Gastrocnemius medialis (tissue), 4 donors: ENCODE results near the gene COA3. TPM values are rescaled to one million over a fixed set of nuclear protein-coding genes. Genes with fewer than 3 reads are reported as not detected.
"Not testable (repeated sequence)": the region's sequence is repeated elsewhere in the genome, so short reads cannot be mapped to it uniquely, and the experiment has no call there.

Experiments used
- ATAC-seq, 2 donors: fragments of 150-250 bp; one replicate each; pipeline ENCODE4 v1.9.1; 2016
- DNase-seq, 2 donors: peaks; one replicate each; pipeline ENCODE4 v3.0.0-alpha.2; 2019
- H3K27ac ChIP-seq, 4 donors: fragments of 200-600 bp; sonication (generic); 1 replicate in 1 of 4; 2 replicates in 3 of 4; pipeline ENCODE4 v1.5.1; 2016 to 2018; ENCODE audit warnings: mild to moderate bottlenecking in 2 of 4, moderate library complexity in 1 of 4
- H3K27me3 ChIP-seq, 3 donors: fragments of 200-600 bp; sonication (generic) in 2 of 3; 1 replicate in 1 of 3; 2 replicates in 2 of 3; pipeline versions ENCODE4 v1.5.1 to v1.6.0; 2016 to 2019; ENCODE audit warnings: mild to moderate bottlenecking in 1 of 3, moderate library complexity in 1 of 3
- H3K36me3 ChIP-seq, 2 donors: fragments of 200-600 bp; sonication (generic) in 1 of 2; one replicate each; pipeline ENCODE4 v1.5.1; 2017 to 2018
- H3K4me1 ChIP-seq, 2 donors: fragments of 200-600 bp; sonication (generic) in 1 of 2; one replicate each; pipeline ENCODE4 v1.5.1; 2016 to 2017; ENCODE audit warnings: mild to moderate bottlenecking in 2 of 2
- H3K4me3 ChIP-seq, 4 donors: fragments of 200-600 bp; sonication (generic) in 3 of 4; 1 replicate in 1 of 4; 2 replicates in 3 of 4; pipeline ENCODE4 v1.5.1; 2016 to 2019; ENCODE audit warnings: mild to moderate bottlenecking in 2 of 4
- H3K9me3 ChIP-seq, 3 donors: fragments of 200-600 bp; sonication (generic) in 2 of 3; 1 replicate in 1 of 3; 2 replicates in 2 of 3; pipeline ENCODE4 v1.5.1; 2016 to 2019
- POLR2A ChIP-seq, 2 donors: fragments of 450-650 bp; IDR thresholded peaks; one replicate each; pipeline ENCODE4 v1.6.1; 2017; ENCODE audit warnings: antibody characterized with exemption in 2 of 2, mild to moderate bottlenecking in 2 of 2, moderate library complexity in 2 of 2
- in situ Hi-C, 4 donors: fragments of 200-750 bp; cut with MboI; loops; one replicate each; pipeline versions ENCODE4 v1.15.0 to v1.8.0; 2017; ENCODE audit warnings: low sequenced_read_pairs in 4 of 4
- intact Hi-C: fragments of 100-400 bp; cut with DNase I; formaldehyde crosslinking; loops from one replicate; pipeline ENCODE4 v1.15.1; 2023; ENCODE audit warnings: low total_unique reads
- total RNA-seq, 4 donors: library from RNA; depleted of rRNA; stranded (reverse); fragments of >200 nt; gene quantifications; one replicate each; pipeline versions ENCODE4 v1.1.0 to v1.2.3, GENCODE V29; 2016
- TF ChIP-seq, protein P1 (sequence below), 5 experiments: fragments of 450-650 bp in 3 of 5; fragments of 200-600 bp in 2 of 5; sonication (generic) in 2 of 5; IDR thresholded peaks in 4 of 5; conservative IDR thresholded peaks in 1 of 5; 1 replicate in 4 of 5; 2 replicates in 1 of 5; pipeline ENCODE4 v1.5.1; 2016 to 2019; ENCODE audit warnings: antibody characterized with exemption in 5 of 5, mild to moderate bottlenecking in 3 of 5, moderate library complexity in 3 of 5

Gene COA3
- total RNA-seq, 4 donors from 2014 or later, result 76.2 to 104 (median 86.8) TPM

DNA sequence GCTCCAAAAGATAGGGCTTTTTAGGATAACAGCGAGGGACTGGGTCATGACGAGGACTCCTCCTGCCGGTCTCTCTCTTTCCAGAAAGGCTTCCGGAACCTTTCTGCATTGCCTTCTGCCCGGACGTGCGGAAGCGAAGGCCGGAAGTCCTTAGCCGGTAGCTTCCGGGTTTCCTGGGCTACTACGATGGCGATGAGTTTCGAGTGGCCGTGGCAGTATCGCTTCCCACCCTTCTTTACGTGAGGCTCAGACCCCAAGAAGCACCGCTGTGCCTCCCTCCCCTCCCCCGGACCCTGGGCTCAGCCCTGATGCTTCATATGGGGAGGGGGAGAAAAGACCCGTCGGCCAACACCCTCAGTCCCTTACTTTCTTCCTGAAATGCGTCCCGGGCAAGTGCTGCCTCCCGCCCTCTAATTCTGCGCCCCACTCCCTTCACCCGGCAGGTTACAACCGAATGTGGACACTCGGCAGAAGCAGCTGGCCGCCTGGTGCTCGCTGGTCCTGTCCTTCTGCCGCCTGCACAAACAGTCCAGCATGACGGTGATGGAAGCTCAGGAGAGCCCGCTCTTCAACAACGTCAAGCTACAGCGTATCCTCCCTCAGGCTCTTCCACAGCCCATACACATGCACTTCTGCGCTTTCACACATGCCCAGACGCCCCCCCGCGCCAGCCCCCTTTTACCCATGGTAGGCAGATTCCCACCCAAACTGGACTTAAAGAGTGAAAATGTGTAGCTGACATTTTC lies 25.0 kb downstream of the COA3 start, which contains the start of gene VPS25:
TSS of gene VPS25 (plus strand) at position 160 of the 746 bp plus-strand sequence. CDS start at position 187, 27 bp downstream.
- peak within 1 kb of the TSS; percentile 81 to 94 (median 88) for H3K27ac ChIP-seq
- H3K4me1 ChIP-seq, result peaks cover 12 to 17% of the 10 kb centered on the region in 2 donors
- DNase-seq (peak; percentile 62 to 74), ATAC-seq (peak; percentile 96 to 99)
- TF ChIP-seq, protein P1, sequence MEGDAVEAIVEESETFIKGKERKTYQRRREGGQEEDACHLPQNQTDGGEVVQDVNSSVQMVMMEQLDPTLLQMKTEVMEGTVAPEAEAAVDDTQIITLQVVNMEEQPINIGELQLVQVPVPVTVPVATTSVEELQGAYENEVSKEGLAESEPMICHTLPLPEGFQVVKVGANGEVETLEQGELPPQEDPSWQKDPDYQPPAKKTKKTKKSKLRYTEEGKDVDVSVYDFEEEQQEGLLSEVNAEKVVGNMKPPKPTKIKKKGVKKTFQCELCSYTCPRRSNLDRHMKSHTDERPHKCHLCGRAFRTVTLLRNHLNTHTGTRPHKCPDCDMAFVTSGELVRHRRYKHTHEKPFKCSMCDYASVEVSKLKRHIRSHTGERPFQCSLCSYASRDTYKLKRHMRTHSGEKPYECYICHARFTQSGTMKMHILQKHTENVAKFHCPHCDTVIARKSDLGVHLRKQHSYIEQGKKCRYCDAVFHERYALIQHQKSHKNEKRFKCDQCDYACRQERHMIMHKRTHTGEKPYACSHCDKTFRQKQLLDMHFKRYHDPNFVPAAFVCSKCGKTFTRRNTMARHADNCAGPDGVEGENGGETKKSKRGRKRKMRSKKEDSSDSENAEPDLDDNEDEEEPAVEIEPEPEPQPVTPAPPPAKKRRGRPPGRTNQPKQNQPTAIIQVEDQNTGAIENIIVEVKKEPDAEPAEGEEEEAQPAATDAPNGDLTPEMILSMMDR (IDR thresholded peaks at IDR 0.05 in 4 of 5, conservative IDR thresholded peaks at IDR 0.05 in 1 of 5), result peak in 1 of 5 experiments; percentile 24
- TF ChIP-seq POLR2A (IDR thresholded peaks at IDR 0.05), result peak in 1 of 2 donors; percentile 47
- intact Hi-C loops (loop anchor here (1.0 kb wide), 2 partner anchors 25 to 51 kb away; partner anchors contain the start of genes BECN1, CNTD1 and COA3), in situ Hi-C loops (loop anchor here in 1 of 4 donors (25.0 kb wide), 1 partner anchor 186 kb away; the partner anchor contains the start of gene PSMC3IP)
- H3K36me3 ChIP-seq, result peaks cover 2 to 36% of the 10 kb centered on the region in 2 donors
- H3K27me3 ChIP-seq, result no peaks in the 10 kb centered on the region
- peak within 1 kb of the TSS; percentile 85 to 100 (median 91) for H3K4me3 ChIP-seq
- H3K9me3 ChIP-seq, result no peaks in the 10 kb centered on the region

DNA sequence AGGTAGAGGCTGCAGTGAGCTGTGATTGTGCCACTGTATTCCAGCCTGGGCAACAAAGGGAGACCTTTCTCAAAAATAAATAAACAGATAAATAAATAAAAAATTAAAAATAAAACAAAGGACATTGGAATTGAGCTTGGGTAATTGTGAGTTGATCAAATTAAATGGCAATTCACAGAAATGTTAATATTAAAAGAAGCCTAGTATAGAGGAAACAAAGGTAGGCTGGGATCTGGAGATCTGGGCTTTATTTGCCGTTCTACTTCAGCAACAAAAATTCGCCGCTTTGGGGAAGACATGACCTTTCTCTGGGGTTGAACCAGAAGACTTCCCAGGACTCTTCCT lies 25.6 kb downstream of the COA3 start:
- in situ Hi-C loops, result loop anchor here in 1 of 4 donors (25.0 kb wide), 1 partner anchor 186 kb away; the partner anchor contains the start of gene PSMC3IP
- peaks cover 12 to 17% of the 10 kb centered on the region in 2 donors for H3K4me1 ChIP-seq
- peaks cover 2 to 31% of the 10 kb centered on the region in 2 donors for H3K36me3 ChIP-seq
- peak overlapping the region; percentile 85 to 100 (median 91) for H3K4me3 ChIP-seq
- intact Hi-C loops, result loop anchor here (1.0 kb wide), 2 partner anchors 25 to 51 kb away; partner anchors contain the start of genes BECN1, CNTD1 and COA3
- DNase-seq (no peak), ATAC-seq (peak in 1 of 2 donors; percentile 8)
- no peaks in the 10 kb centered on the region for H3K9me3 ChIP-seq
- no peak for TF ChIP-seq POLR2A (IDR thresholded peaks at IDR 0.05)
- TF ChIP-seq, protein P1 (IDR thresholded peaks at IDR 0.05 in 4 of 5, conservative IDR thresholded peaks at IDR 0.05 in 1 of 5), result no peak
- no peaks in the 10 kb centered on the region for H3K27me3 ChIP-seq
- peak overlapping the region; percentile 81 to 94 (median 88) for H3K27ac ChIP-seq

DNA sequence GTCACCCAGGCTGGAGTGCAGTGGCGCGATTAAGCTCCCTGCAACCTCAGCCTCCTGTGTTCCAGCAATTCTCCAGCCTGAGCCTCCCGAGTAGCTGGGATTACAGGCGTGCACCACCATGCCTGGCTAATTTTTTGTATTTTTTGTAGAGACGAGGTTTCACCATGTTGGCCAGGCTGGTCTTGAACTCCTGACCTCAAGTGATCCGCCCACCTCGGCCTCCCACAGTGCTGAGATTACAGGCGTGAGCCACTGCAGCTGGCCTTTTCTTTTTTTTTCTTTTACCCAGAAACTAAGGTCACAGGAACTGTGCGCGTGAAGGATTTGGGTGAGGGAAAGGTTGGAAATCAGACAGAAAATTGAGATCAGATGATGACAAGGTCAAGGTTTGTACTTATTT lies 28.5 kb downstream of the COA3 start:
- ATAC-seq, result not testable (repeated sequence)

DNA sequence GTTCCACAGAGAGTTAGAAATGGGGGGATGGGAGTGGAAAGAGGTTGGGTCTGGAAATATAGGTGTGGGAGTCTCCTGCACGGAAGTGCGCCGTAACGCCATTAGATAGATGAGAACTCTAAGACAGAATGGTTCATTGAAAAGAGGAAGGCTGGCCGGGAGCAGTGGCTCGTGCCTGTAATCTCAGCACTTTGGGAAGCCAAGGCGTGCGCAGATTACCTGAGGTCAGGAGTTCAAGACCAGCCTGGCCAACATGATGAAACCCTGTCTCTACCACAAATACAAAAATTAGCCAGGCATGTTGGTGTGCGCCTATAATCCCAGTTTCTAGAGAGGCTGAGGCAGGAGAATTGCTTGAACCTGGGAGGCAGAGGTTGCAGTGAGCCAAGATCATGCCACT lies 30.5 kb downstream of the COA3 start:
- in situ Hi-C loops, result loop anchor here in 2 of 4 donors (10.0 to 25.0 kb wide), 2 partner anchors 181 to 183 kb away; partner anchors contain the start of gene PSMC3IP (in 1 of the 2)
- H3K4me1 ChIP-seq, intact Hi-C loops, H3K9me3 ChIP-seq, H3K27me3 ChIP-seq, DNase-seq, H3K4me3 ChIP-seq, ATAC-seq, H3K36me3 ChIP-seq, H3K27ac ChIP-seq: not testable (repeated sequence)

More for the DNA sequence above, 28.5 kb downstream of the COA3 start:
- DNase-seq, H3K27ac ChIP-seq, intact Hi-C loops, H3K4me3 ChIP-seq, H3K36me3 ChIP-seq, H3K9me3 ChIP-seq, H3K27me3 ChIP-seq: not testable (repeated sequence)
- peaks cover 12 to 17% of the 10 kb centered on the region in 2 donors for H3K4me1 ChIP-seq
- in situ Hi-C loops, result loop anchor here in 2 of 4 donors (10.0 to 25.0 kb wide), 2 partner anchors 183 to 185 kb away; partner anchors contain the start of gene PSMC3IP (in 1 of the 2)

DNA sequence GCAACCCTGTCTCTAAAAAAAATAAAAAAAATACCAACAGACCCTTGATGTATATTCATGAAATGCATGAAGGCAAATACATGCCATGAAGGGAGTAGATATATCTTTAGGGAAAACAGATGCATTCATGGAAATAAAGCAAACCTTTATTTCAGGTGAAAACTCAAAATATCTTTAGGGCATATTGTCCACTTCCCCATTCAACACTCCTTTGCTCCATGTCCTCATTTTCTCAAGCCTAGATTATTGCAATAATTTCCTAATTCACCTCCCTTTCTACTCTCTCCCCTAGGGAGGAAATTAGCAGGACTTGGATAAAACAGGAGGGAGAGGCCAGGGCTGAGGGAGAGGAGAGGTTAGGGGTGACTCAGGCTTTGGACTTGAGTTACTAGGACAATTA lies 31.0 kb downstream of the COA3 start:
- intact Hi-C loops (no loop called here), in situ Hi-C loops (loop anchor here in 2 of 4 donors (10.0 to 25.0 kb wide), 2 partner anchors 180 to 183 kb away; partner anchors contain the start of gene PSMC3IP (in 1 of the 2))
- Histone ChIP-seq H3K4me3 (no peak overlapping the region), H3K27me3 (peaks cover 0 to 3% (median 0%) of the 10 kb centered on the region in 3 donors), H3K27ac (no peak overlapping the region), H3K9me3 (no peaks in the 10 kb centered on the region), H3K36me3 (no peaks in the 10 kb centered on the region), H3K4me1 (peaks cover 0 to 5% of the 10 kb centered on the region in 2 donors)
- DNase-seq, result no peak
- TF ChIP-seq, protein P1 (IDR thresholded peaks at IDR 0.05 in 4 of 5, conservative IDR thresholded peaks at IDR 0.05 in 1 of 5), result no peak
- no peak for TF ChIP-seq POLR2A (IDR thresholded peaks at IDR 0.05)
- ATAC-seq, result no peak
